HepG2 (cell line): Measurements from ENCODE around the gene SLC22A15. TPM values are rescaled to one million over a fixed set of nuclear protein-coding genes. Genes with fewer than 3 reads are reported as not detected.

Experiments
- ATAC-seq: fragments of 200-7000 bp; cut with Tn5 transposase; 3 replicates; pipeline ENCODE4 v1.9.1; 2020; ENCODE audit warnings: mild to moderate bottlenecking, moderate library complexity
- BruUV-seq: library from RNA; stranded (reverse); fragments of 400-500 nt; replicated peaks from 2 replicates; lab custom pipeline; 2021; lab: Mats Ljungman, UMichigan
- CTCF ChIA-PET: fragments of 300-600 bp; formaldehyde crosslinking; extraction: SDS; loops from one replicate; lab custom pipeline; 2021; ENCODE audit warnings: low total read pairs, inconsistent platforms, low intra/inter-chr PET ratio; lab: Yijun Ruan, JAX
- POLR2A ChIA-PET: fragments of 350-600 bp; sonication (Branson Sonifier 250); formaldehyde crosslinking; loops from one replicate; lab custom pipeline; 2020; ENCODE audit warnings: antibody characterized with exemption, inconsistent platforms; lab: Yijun Ruan, JAX
- DNase-seq: peaks from one replicate; pipeline ENCODE4 v3.0.0-alpha.2; 2015; ENCODE audit warnings: low spot score
- FAIRE-seq: peaks from 3 replicates; lab custom pipeline; 2011; peaks lifted over from hg19 to GRCh38; lab: Jason Lieb, UNC
- H2AFZ ChIP-seq: one replicate; pipeline ENCODE4 v1.6.1; 2011; ENCODE audit warnings: low read length, inconsistent platforms
- H3K27ac ChIP-seq: fragments of 300-600 bp; 3 replicates; pipeline ENCODE4 v1.8.0; 2011; ENCODE audit warnings: mixed run types, mild to moderate bottlenecking, mixed read lengths, low read length, inconsistent platforms; ENCODE audit not compliant: insufficient read depth; ENCODE audit errors: extremely low read length
- H3K27me3 ChIP-seq, 2 experiments: fragments of 200-600 bp in 1 of 2; 2 replicates in 1 of 2; 3 replicates in 1 of 2; pipeline versions ENCODE4 v1.6.0 to v1.8.0; 2011; ENCODE audit warnings: low read length in 2 of 2, mild to moderate bottlenecking in 2 of 2, moderate library complexity in 2 of 2, inconsistent platforms in 1 of 2; ENCODE audit not compliant: insufficient read depth in 2 of 2, control insufficient read depth in 1 of 2
- H3K36me3 ChIP-seq, 2 experiments: fragments of 200-600 bp in 1 of 2; replicated peaks in 1 of 2; 2 replicates in 1 of 2; 3 replicates in 1 of 2; pipeline versions ENCODE4 v1.5.1 to v1.8.0; 2011; ENCODE audit warnings: low read length in 2 of 2, inconsistent platforms in 1 of 2; ENCODE audit not compliant: insufficient read depth in 2 of 2, control insufficient read depth in 1 of 2
- H3K4me1 ChIP-seq: 2 replicates; pipeline ENCODE4 v1.5.1; 2012; ENCODE audit warnings: low read length, inconsistent platforms; ENCODE audit not compliant: insufficient read depth
- H3K4me2 ChIP-seq: 2 replicates; pipeline ENCODE4 v1.6.0; 2011; ENCODE audit warnings: low read depth, low read length, inconsistent platforms
- H3K4me3 ChIP-seq, 3 experiments: fragments of 200-600 bp in 1 of 3; sonication (generic), shearing (Covaris generic) in 1 of 3; replicated peaks in 1 of 3; 2 replicates each; pipeline ENCODE4 v1.5.1; 2011 to 2016; ENCODE audit warnings: low read length in 3 of 3, inconsistent platforms in 2 of 3, low read depth in 2 of 3, mild to moderate bottlenecking in 2 of 3, control low read depth in 1 of 3, mixed read lengths in 1 of 3; ENCODE audit not compliant: insufficient read depth in 1 of 3
- H3K79me2 ChIP-seq: one replicate; pipeline ENCODE4 v1.6.1; 2011; ENCODE audit warnings: low read length, inconsistent platforms; ENCODE audit not compliant: insufficient read depth
- H3K9ac ChIP-seq: 2 replicates; pipeline ENCODE4 v1.6.0; 2011; ENCODE audit warnings: mild to moderate bottlenecking, low read depth, low read length, inconsistent platforms; ENCODE audit not compliant: insufficient read depth
- H3K9me3 ChIP-seq: 2 replicates; pipeline ENCODE4 v1.5.1; 2012; ENCODE audit warnings: mild to moderate bottlenecking, low read length
- H4K20me1 ChIP-seq: 2 replicates; pipeline ENCODE4 v1.6.0; 2011; ENCODE audit warnings: inconsistent platforms, mild to moderate bottlenecking, low read length, moderate library complexity; ENCODE audit not compliant: insufficient read depth
- ATM ChIP-seq: fragments of 450-650 bp; IDR thresholded peaks from 2 replicates; pipeline ENCODE4 v1.7.1; 2017; ENCODE audit warnings: mild to moderate bottlenecking, borderline replicate concordance
- BRD4 ChIP-seq: sonication (generic); formaldehyde crosslinking; IDR thresholded peaks from 2 replicates; pipeline ENCODE4 v1.4.0; 2020; ENCODE audit warnings: missing genetic modification reagents
- IRF9 ChIP-seq: sonication (generic); formaldehyde crosslinking; IDR thresholded peaks from 2 replicates; pipeline ENCODE4 v1.8.0; 2022; ENCODE audit warnings: missing genetic modification reagents, mild to moderate bottlenecking, borderline replicate concordance
- NCOA1 ChIP-seq: sonication (generic); formaldehyde crosslinking; IDR thresholded peaks from 2 replicates; pipeline ENCODE4 v1.9.0; 2021; ENCODE audit warnings: missing genetic modification reagents
- ZBTB34 ChIP-seq: sonication (generic); formaldehyde crosslinking; IDR thresholded peaks from 2 replicates; pipeline ENCODE4 v1.8.0; 2022; ENCODE audit warnings: mild to moderate bottlenecking, missing genetic modification reagents
- ZNF207 ChIP-seq: fragments of 450-650 bp; IDR thresholded peaks from 2 replicates; pipeline ENCODE4 v1.6.1; 2016; ENCODE audit warnings: antibody characterized with exemption, borderline replicate concordance
- ZNF275 ChIP-seq: sonication (generic); formaldehyde crosslinking; IDR thresholded peaks from 2 replicates; pipeline ENCODE4 v1.8.0; 2022; ENCODE audit warnings: missing genetic modification reagents, mild to moderate bottlenecking, inconsistent platforms, borderline replicate concordance
- ZNF282 ChIP-seq: fragments of 450-650 bp; IDR thresholded peaks from 2 replicates; pipeline ENCODE4 v1.6.1; 2018; ENCODE audit not compliant: partially characterized antibody
- ZNF572 ChIP-seq: sonication (generic); formaldehyde crosslinking; IDR thresholded peaks from 2 replicates; pipeline ENCODE4 v1.5.1; 2020; ENCODE audit warnings: mild to moderate bottlenecking, missing genetic modification reagents
- WGBS: methylation state at CpG from one replicate; pipeline ENCODE4 v1.1.6; 2017; ENCODE audit warnings: low lambda C conversion rate; 5-methylcytosine and 5-hydroxymethylcytosine counted together
- in situ Hi-C: cut with HindIII; loops from 2 replicates; pipeline ENCODE4 v1.10.0; 2017; ENCODE audit warnings: low pct_unique_long_range_greater_than_20kb; ENCODE audit not compliant: extremely low pct_ligation_motif_present
- intact Hi-C: fragments of 100-400 bp; cut with micrococcal nuclease; formaldehyde crosslinking; loops from one replicate; pipeline ENCODE4 v1.10.0; 2022; ENCODE audit not compliant: unreplicated experiment
- polyA plus RNA-seq, 8 experiments: library from polyadenylated mRNA; depleted of rRNA in 3 of 8; stranded (reverse) in 7 of 8; unstranded in 1 of 8; fragments of >200 nt; fragmentation: Illumina TruSeq in 4 of 8; extraction: Trizol in 4 of 8; gene quantifications; 2 replicates each; pipeline versions ENCODE4 v1.2.1 to v1.2.3, GENCODE V29; 2011 to 2016; ENCODE audit warnings: low read depth in 4 of 8, missing spikeins in 1 of 8, mixed read lengths in 1 of 8; ENCODE audit not compliant: insufficient read depth in 1 of 8
- total RNA-seq, 5 experiments: library from RNA; depleted of rRNA; stranded (reverse); fragments of >200 nt; fragmentation: Illumina TruSeq; extraction: Trizol; gene quantifications; 2 replicates each; pipeline ENCODE4 v1.2.3, GENCODE V29; 2016; ENCODE audit warnings: low read depth in 1 of 5

The SLC22A15 gene
- total and polyA plus RNA-seq, 2 of the 13 experiments (the other 11 are each of a cell fraction or from before 2014, with no cell fraction given): 0.24 to 1.7 TPM

DNA sequence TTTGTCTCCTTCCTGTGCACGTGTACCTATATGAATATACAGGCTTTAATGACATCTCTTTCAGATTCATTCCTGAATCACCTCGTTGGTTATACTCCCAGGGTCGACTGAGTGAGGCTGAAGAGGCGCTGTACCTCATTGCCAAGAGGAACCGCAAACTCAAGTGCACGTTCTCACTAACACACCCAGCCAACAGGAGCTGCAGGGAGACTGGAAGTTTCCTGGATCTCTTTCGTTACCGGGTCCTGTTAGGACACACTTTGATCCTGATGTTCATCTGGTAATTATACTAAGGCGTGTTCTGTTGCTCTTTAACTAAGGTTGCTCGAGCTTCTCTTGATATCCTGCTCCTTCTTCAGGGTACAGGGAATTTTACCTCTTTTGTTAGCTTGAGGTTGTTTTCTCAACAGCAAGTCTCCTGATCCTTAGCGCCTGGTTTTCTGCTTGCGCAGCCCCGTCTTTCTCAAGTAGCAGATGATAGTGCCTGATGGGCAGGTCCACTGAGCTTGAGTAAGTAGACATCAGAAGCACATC, 55.1 kb downstream of the SLC22A15 start (continued):
- TF ChIP-seq IRF9 (CRISPR knock-in tag) (no peak), ZNF282 (no peak), BRD4 (no peak), NCOA1 (CRISPR knock-in tag) (no peak), ZNF207 (no peak)
- TF ChIP-seq, all 625 proteins: peak for 0

GRCh38 chr1:116033322-116033721, 57.0 kb downstream of the SLC22A15 start:
- in situ Hi-C loops: no loop called here
- intact Hi-C loops: loop anchor here (5.0 to 10.0 kb wide), 2 partner anchors 61 to 1296 kb away; no protein-coding TSS in a partner anchor
- Histone ChIP-seq H4K20me1 (no peaks in the 10 kb centered on the region), H3K9ac (no peak overlapping the region), H3K79me2 (no peaks in the 10 kb centered on the region), H3K36me3 (no peaks in the 10 kb centered on the region; a peak in 1 of 5 replicates), H2AFZ (no peak overlapping the region), H3K4me3 (no peak overlapping the region), H3K27ac (no peak overlapping the region), H3K9me3 (no peaks in the 10 kb centered on the region), H3K4me1 (no peaks in the 10 kb centered on the region), H3K27me3 (no peaks in the 10 kb centered on the region), H3K4me2 (no peak overlapping the region)
- no TSS peak for BruUV-seq
- no peak for DNase-seq
- ChIA-PET CTCF (no interaction called here), POLR2A (no interaction called here)
- TF ChIP-seq ZNF572 (CRISPR knock-in tag) (no peak), ZBTB34 (CRISPR knock-in tag) (no peak), ATM (no peak), ZNF275 (CRISPR knock-in tag) (no peak)
- WGBS: 57% methylated on average over 3 of the region's 3 CpGs
- ATAC-seq: no peak
- no peak for FAIRE-seq
